Glomerular visceral epithelial cell (primary cell): ENCODE measurements around the gene FBXL16.

ENCODE experiments used
- DNase-seq: peaks from one replicate; pipeline ENCODE4 v3.0.0-alpha.2; 2016; ENCODE audit errors: extremely low spot score

FBXL16 gene

GRCh38 chr16:678209-678857 is 27.3 kb downstream of the FBXL16 start:
- DNase-seq = no peak

- DNase-seq = no peak
Measured at GRCh38 chr16:677316-678190, 28.0 kb downstream of the FBXL16 start.

GRCh38 chr16:676913-677312 is 28.7 kb downstream of the FBXL16 start:
- no peak for DNase-seq

- DNase-seq = no peak
Measured at GRCh38 chr16:676565-676902, 29.1 kb downstream of the FBXL16 start.

GRCh38 chr16:675884-676564 is 29.6 kb downstream of the FBXL16 start:
- DNase-seq = no peak

GRCh38 chr16:674968-675883 is 30.4 kb downstream of the FBXL16 start, which contains the start of gene RHBDL1:
Gene RHBDL1, plus strand, starts transcription at chr16:675671. Its CDS starts 120 bp downstream, at chr16:675791.
- DNase-seq = no peak

GRCh38 chr16:674214-674881 is 31.3 kb downstream of the FBXL16 start:
- DNase-seq = no peak

GRCh38 chr16:673399-673991 is 32.1 kb downstream of the FBXL16 start:
- no peak for DNase-seq

- DNase-seq = no peak
Measured at GRCh38 chr16:672851-673250, 32.8 kb downstream of the FBXL16 start.

- no peak for DNase-seq
Measured at GRCh38 chr16:672371-672770, 33.2 kb downstream of the FBXL16 start.

GRCh38 chr16:671353-672131 is 34.1 kb downstream of the FBXL16 start:
- no peak for DNase-seq

- no peak for DNase-seq
Measured at GRCh38 chr16:670485-671352, 34.9 kb downstream of the FBXL16 start.

- no peak for DNase-seq
Measured at GRCh38 chr16:669666-670065, 35.9 kb downstream of the FBXL16 start.

- DNase-seq = no peak
Measured at GRCh38 chr16:668519-669171, 37.0 kb downstream of the FBXL16 start.

GRCh38 chr16:667780-668518 is 37.7 kb downstream of the FBXL16 start, which contains the start of gene RHOT2:
Gene RHOT2, plus strand, starts transcription at chr16:668132. Its CDS starts 68 bp downstream, at chr16:668200.
- peak; percentile 90 for DNase-seq

GRCh38 chr16:667113-667779 is 38.4 kb downstream of the FBXL16 start:
- DNase-seq = no peak

- DNase-seq = no peak
Measured at GRCh38 chr16:666572-666971, 39.0 kb downstream of the FBXL16 start.
